B cell (primary cell): ENCODE measurements around the gene PHF21A. TPM values are rescaled to one million over a fixed set of nuclear protein-coding genes. Genes with fewer than 3 reads are reported as not detected.

Experiments used
- ATAC-seq: fragments of 200-7000 bp; cut with Tn5 transposase; one replicate; pipeline ENCODE4 v1.10.0; 2021; ENCODE audit warnings: low read depth, mild to moderate bottlenecking, moderate number of reproducible peaks, moderate library complexity
- CTCF ChIA-PET: fragments of 350-600 bp; sonication (Branson Sonifier 250); formaldehyde crosslinking; loops from one replicate; lab custom pipeline; 2021; ENCODE audit warnings: antibody characterized with exemption, inconsistent platforms; lab: Charles Lee
- POLR2A ChIA-PET: fragments of 350-600 bp; sonication (Branson Sonifier 250); formaldehyde crosslinking; loops from one replicate; lab custom pipeline; 2021; ENCODE audit warnings: antibody characterized with exemption; lab: Charles Lee
- DNase-seq: peaks from one replicate; pipeline ENCODE4 v3.0.0; 2013
- H2AFZ ChIP-seq: 2 replicates; pipeline ENCODE4 v1.6.1; 2012; ENCODE audit warnings: mild to moderate bottlenecking, low read depth, low read length; ENCODE audit not compliant: insufficient read depth, poor library complexity, severe bottlenecking
- H3K27ac ChIP-seq, 2 donors: 1 replicate in 1 of 2; 2 replicates in 1 of 2; pipeline ENCODE4 v1.5.1; 2012 to 2013; ENCODE audit warnings: low read length in 2 of 2, mild to moderate bottlenecking in 2 of 2, moderate library complexity in 1 of 2
- H3K27me3 ChIP-seq, 4 experiments: fragments of 200-600 bp in 1 of 4; sonication (generic) in 1 of 4; replicated peaks in 1 of 4; 1 replicate in 2 of 4; 2 replicates in 2 of 4; pipeline versions ENCODE4 v1.6.1 to v1.7.0; 2013 to 2016; ENCODE audit warnings: low read length in 3 of 4, mild to moderate bottlenecking in 2 of 4, mixed read lengths in 1 of 4, moderate library complexity in 1 of 4; ENCODE audit not compliant: insufficient read depth in 4 of 4, control insufficient read depth in 3 of 4; ENCODE audit errors: control extremely low read depth in 1 of 4
- H3K36me3 ChIP-seq, 2 experiments: replicated peaks in 1 of 2; 1 replicate in 1 of 2; 2 replicates in 1 of 2; pipeline versions ENCODE4 v1.6.1 to v1.7.1; 2013; ENCODE audit warnings: low read length in 1 of 2; ENCODE audit not compliant: insufficient read depth in 2 of 2, control insufficient read depth in 1 of 2; ENCODE audit errors: control extremely low read depth in 1 of 2, extremely low read depth in 1 of 2
- H3K4me1 ChIP-seq, 2 donors: fragments of 200-600 bp in 1 of 2; sonication (generic) in 1 of 2; 1 replicate in 1 of 2; 2 replicates in 1 of 2; pipeline versions ENCODE4 v1.5.1 to v1.6.1; 2013 to 2017; ENCODE audit warnings: low read length in 2 of 2; ENCODE audit not compliant: control insufficient read depth in 2 of 2, insufficient read depth in 2 of 2
- H3K4me2 ChIP-seq: replicated peaks from 2 replicates; pipeline ENCODE3; 2012; ENCODE audit warnings: mild to moderate bottlenecking, low read depth, low read length; ENCODE audit not compliant: poor library complexity, severe bottlenecking
- H3K4me3 ChIP-seq, 5 experiments: fragments of 200-600 bp in 1 of 5; sonication (generic) in 1 of 5; 1 replicate in 3 of 5; 2 replicates in 2 of 5; pipeline versions ENCODE4 v1.5.1 to v1.7.0; 2011 to 2016; ENCODE audit warnings: low read length in 4 of 5, mild to moderate bottlenecking in 4 of 5, low read depth in 2 of 5, control low read depth in 1 of 5, moderate library complexity in 1 of 5; ENCODE audit not compliant: insufficient read depth in 1 of 5; ENCODE audit errors: control extremely low read depth in 1 of 5, extremely low read depth in 1 of 5
- H3K79me2 ChIP-seq: fragments of 200-600 bp; sonication (generic); one replicate; pipeline ENCODE4 v1.6.0; 2016; ENCODE audit warnings: low read length; ENCODE audit not compliant: control insufficient read depth, insufficient read depth
- H3K9ac ChIP-seq: fragments of 200-600 bp; sonication (generic); 2 replicates; pipeline ENCODE4 v1.6.1; 2017; ENCODE audit warnings: mild to moderate bottlenecking, low read length, moderate library complexity
- H3K9me3 ChIP-seq, 3 donors: one replicate each; pipeline versions ENCODE4 v1.6.1 to v1.7.1; 2013; ENCODE audit warnings: low read length in 2 of 3; ENCODE audit not compliant: control insufficient read depth in 2 of 3, insufficient read depth in 1 of 3; ENCODE audit errors: control extremely low read depth in 1 of 3
- H4K20me1 ChIP-seq: 2 replicates; pipeline ENCODE4 v1.6.0; 2012; ENCODE audit warnings: mild to moderate bottlenecking, low read length; ENCODE audit not compliant: insufficient read depth, control insufficient read depth, poor library complexity, severe bottlenecking
- H3K27ac Mint-ChIP-seq: one replicate; pipeline ENCODE4 v1.8.0; 2021; ENCODE audit warnings: mixed read lengths
- H3K27me3 Mint-ChIP-seq: one replicate; pipeline ENCODE4 v1.8.0; 2021; ENCODE audit warnings: mixed read lengths
- H3K4me1 Mint-ChIP-seq: one replicate; pipeline ENCODE4 v1.8.0; 2021; ENCODE audit warnings: mixed read lengths
- H3K4me3 Mint-ChIP-seq: one replicate; pipeline ENCODE4 v1.8.0; 2021; ENCODE audit warnings: mixed read lengths
- H3K9me3 Mint-ChIP-seq: one replicate; pipeline ENCODE4 v1.8.0; 2022; ENCODE audit warnings: mixed read lengths; ENCODE audit not compliant: insufficient read depth
- CTCF ChIP-seq: fragments of 200-600 bp; IDR thresholded peaks from one replicate; pipeline ENCODE4 v1.8.0; 2022; ENCODE audit warnings: antibody characterized with exemption, mild to moderate bottlenecking
- EZH2 ChIP-seq: IDR thresholded peaks from 2 replicates; pipeline ENCODE4 v1.6.1; 2012; ENCODE audit warnings: borderline replicate concordance, low read depth, mild to moderate bottlenecking, moderate library complexity, low read length; ENCODE audit not compliant: insufficient read depth, poor library complexity, severe bottlenecking
- WGBS: methylation state at CpG from one replicate; pipeline ENCODE4 v1.1.5; 2013; ENCODE audit warnings: missing lambda C conversion rate; ENCODE audit not compliant: insufficient coverage; 5-methylcytosine and 5-hydroxymethylcytosine counted together
- intact Hi-C: fragments of 100-400 bp; cut with micrococcal nuclease; formaldehyde crosslinking; loops from one replicate; pipeline ENCODE4 v1.10.0; 2022
- polyA plus RNA-seq: library from polyadenylated mRNA; depleted of rRNA; stranded (reverse); fragments of >200 nt; gene quantifications from 2 replicates; pipeline ENCODE4 v1.2.3, GENCODE V29; 2012
- total RNA-seq, 2 donors: library from RNA; stranded (reverse); fragments of 120-200 nt in 1 of 2; gene quantifications; 1 replicate in 1 of 2; 2 replicates in 1 of 2; pipeline versions ENCODE4 v1.2.3 to v1.2.4, GENCODE V29; 2013 to 2022

The PHF21A gene
- total and polyA plus RNA-seq, 2 donors (not counting 1 experiment from before 2014, with no cell fraction given) = 41.9 to 103 TPM

GRCh38 chr11:45942381-45942780 is 178.9 kb downstream of the PHF21A start:
- Histone ChIP-seq H3K4me2 (no peak overlapping the region), H3K36me3 (peaks cover 2 to 25% of the 10 kb centered on the region in 2 experiments), H3K27ac (peak overlapping the region in 1 of 2 donors; percentile 12), H3K79me2 (peaks cover 8% of the 10 kb centered on the region), H2AFZ (no peak overlapping the region), H3K9ac (no peak overlapping the region), H3K4me1 (peaks cover 19 to 22% of the 10 kb centered on the region in 2 donors), H4K20me1 (no peaks in the 10 kb centered on the region), H3K27me3 (no peaks in the 10 kb centered on the region), H3K9me3 (no peaks in the 10 kb centered on the region), H3K4me3 (no peak overlapping the region)
- TF ChIP-seq CTCF = no peak
- TF ChIP-seq EZH2 = no peak
- DNase-seq = no peak
- 100% methylated on average over 1 of the region's 4 CpGs for WGBS
- Mint-ChIP-seq H3K4me1 (peaks cover 30% of the 10 kb centered on the region), H3K9me3 (no peaks in the 10 kb centered on the region), H3K27me3 (no peaks in the 10 kb centered on the region), H3K4me3 (no peak overlapping the region), H3K27ac (no peak overlapping the region)
- ChIA-PET CTCF (interaction anchor here (1.4 to 5.8 kb wide), 5 partner anchors 10 to 70 kb away, joined by 3 to 36 read pairs (median 8); no protein-coding TSS in a partner anchor), POLR2A (no interaction called here)
- intact Hi-C loops = no loop called here
- no peak for ATAC-seq

DNA sequence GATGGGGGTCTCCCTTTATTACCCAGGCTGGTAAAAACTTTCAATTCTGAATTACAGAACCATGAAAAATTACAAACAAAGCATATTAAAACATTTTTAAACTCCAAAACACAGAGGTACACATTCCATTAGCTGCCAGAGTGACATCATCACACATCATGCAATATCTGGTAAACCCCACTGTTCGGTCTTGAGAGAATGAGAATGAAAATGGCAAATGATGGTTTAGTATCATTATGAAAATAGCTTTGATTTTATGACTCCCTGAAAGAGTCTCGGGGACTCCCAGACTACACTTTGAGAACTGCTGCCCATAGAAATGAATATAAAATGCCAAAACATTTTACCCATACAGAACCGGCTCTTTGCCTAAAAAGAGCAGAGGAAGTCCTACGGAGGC is 180.0 kb downstream of the PHF21A start:
- 73% methylated on average over 2 of the region's 4 CpGs for WGBS
- peaks cover 0 to 21% of the 10 kb centered on the region in 2 experiments for H3K36me3 ChIP-seq
- peak overlapping the region; percentile 28 for H3K27ac Mint-ChIP-seq

More for the DNA sequence above, 180.0 kb downstream of the PHF21A start:
- Histone ChIP-seq H2AFZ (no peak overlapping the region), H3K4me1 (peaks cover 30 to 33% of the 10 kb centered on the region in 2 donors), H3K4me3 (no peak overlapping the region), H3K9me3 (no peaks in the 10 kb centered on the region), H3K27ac (peak overlapping the region in 1 of 2 donors; percentile 32), H3K9ac (no peak overlapping the region), H3K27me3 (no peaks in the 10 kb centered on the region), H3K79me2 (peaks cover 19% of the 10 kb centered on the region), H3K4me2 (no peak overlapping the region), H4K20me1 (no peaks in the 10 kb centered on the region)
- Mint-ChIP-seq H3K27me3 (no peaks in the 10 kb centered on the region), H3K4me3 (no peak overlapping the region), H3K4me1 (peaks cover 39% of the 10 kb centered on the region), H3K9me3 (no peaks in the 10 kb centered on the region)
- DNase-seq (no peak), ATAC-seq (no peak)
- intact Hi-C loops = no loop called here
- POLR2A ChIA-PET = interaction anchor here (0.6 kb wide), 1 partner anchor 96 kb away, joined by 9 read pairs; no protein-coding TSS in a partner anchor
- no peak for TF ChIP-seq CTCF
- TF ChIP-seq EZH2 = no peak
- CTCF ChIA-PET = interaction anchor here (1.4 to 5.8 kb wide), 4 partner anchors 11 to 69 kb away, joined by 3 to 36 read pairs (median 8); no protein-coding TSS in a partner anchor
